Kidney capillary endothelial cell (primary cell): Measurements from ENCODE around the gene USP28.

Experiments used
- DNase-seq: peaks from one replicate; pipeline ENCODE4 v3.0.0-alpha.2; 2018; ENCODE audit warnings: low spot score

The USP28 gene

DNA sequence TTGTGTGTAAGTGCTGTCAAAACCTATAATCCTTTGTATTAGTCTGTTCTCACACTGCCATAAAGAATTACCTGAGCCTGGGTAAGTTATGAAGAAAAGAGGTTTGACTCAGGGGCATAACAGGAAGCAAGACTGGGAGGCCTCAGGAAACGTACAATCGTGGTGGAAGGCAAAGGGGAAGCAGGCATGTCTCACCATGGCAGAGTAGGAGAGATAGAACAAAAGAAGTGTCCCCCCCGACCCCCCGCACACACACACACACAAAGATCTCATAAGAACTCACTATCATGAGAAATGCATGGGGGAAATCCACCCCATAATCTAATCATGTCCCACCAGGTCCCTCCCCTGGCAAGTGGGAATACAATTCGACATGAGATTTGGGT, 2.3 kb upstream of the USP28 start:
- DNase-seq, result peak; percentile 56

DNA sequence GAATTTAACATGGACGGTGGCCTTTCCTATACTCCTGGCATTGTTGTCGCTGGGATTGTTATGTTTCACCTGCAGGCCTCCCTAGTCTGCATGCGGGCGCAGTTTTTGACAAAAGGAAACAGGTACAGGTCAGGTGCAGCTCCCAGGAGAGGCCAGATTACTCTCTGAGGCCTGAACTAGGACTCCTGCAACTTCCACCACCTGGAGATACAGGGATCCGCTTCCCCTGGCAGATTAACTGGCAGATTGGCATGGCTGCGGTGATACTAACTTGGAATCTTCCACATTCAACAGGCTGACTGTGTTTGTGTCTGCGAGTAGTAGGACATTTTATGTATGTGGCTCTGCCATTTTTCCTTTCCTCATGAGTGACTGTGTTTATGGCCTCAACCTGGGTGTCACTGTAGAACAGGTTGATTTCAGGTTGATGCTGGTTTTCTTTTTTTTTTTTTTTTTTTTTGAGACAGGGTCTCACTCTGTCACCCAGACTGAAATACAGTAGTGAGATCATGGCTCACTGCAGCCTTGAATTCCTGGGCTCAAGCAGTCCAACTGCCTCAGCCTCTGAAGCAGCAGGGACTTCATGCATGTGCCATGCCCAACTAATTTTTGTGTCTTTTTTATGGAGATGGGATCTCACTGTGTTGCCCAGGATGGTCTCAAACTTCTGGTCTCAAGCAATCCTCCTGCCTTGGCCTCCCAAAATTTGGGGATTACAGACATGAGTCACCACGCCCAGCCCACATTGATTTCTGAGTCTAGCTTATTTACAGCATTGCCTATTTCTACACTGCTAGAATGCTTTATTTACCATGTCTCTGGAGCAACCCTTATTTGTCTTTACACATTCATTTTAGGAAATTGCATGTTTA, 1.7 kb upstream of the USP28 start:
- no peak for DNase-seq

DNA sequence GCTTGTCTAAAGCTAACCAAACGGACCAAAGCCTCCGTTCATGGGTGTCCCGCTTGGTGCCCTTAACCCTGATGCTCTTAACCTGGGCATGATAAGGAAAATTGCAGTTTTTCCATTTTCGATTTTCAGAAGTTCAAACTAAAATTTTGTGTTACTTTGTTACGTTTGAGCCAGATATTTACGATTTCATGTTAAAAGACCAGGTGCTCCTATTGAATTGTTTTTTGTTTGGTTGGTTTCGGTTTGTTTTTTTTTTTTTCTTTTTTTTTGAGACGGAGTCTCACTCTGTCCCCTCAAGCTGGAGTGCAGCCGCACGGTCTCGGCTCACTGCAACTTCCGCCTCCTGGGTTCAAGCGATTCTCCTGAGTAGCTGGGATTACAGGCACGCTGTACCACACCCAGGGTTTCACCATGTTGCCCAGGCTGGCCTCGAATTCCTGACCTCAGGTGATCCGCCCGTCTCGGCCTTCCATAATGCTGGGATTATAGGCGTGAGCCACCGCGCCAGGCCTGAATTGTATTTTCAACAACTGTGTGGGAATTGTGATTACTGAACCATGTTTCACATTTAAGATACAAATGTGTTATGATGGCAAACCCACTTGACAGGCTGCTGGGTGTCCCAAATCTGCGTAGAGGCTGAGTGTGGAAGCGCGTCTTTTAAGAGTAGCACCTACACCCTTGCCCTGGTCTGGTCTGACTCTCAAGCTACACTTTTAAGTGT, 864 bp upstream of the USP28 start:
- DNase-seq, result no peak

DNA sequence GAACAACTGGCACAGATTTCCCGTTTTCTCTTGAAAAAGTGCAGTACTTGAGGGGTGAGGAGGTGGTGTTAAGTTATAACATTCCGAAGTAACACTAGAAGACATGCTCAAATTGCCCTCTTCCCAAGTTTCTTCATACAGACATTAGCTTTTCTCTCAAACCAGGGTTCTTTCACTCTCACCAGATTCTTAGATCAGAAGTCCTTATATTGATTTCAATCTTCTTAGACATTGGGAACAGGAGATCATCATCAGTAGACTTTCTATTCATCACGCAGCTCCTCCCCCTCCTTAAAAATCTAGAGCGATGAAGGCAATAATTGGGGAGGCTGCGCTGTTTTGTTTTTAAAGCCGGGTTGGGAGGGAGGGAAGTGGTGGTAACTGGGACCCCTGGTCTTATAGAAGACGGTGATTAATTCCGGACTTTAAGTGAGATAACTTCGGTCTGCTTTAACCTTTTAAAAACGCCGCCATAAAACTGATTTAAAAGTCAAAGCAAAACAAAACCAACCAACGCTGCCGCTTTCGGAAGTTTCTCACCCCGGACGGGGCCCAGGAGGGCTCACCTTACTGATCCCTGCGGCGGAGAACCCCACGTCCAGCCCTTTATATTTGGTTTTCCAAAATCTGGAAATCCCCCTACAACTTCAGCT, 665 bp downstream of the USP28 start:
- DNase-seq, result no peak

DNA sequence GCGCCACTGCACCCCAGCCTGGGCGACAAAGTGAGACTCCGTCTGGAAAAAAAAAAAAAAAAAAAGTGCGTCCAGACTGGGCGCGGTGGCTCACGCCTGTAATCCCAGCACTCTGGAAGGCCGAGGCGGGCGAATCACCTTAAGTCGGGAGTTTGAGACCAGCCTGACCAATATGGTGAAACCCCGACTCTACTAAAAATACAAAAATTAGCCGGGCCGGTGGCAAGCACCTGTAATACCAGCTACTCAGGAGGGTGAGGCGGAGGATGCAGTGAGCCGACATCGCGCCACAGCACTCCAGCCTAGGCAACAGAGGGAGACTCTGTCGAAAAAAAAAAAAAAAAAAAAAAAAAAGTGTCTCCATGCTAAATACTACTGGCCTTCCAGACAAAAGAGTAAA, 1.3 kb downstream of the USP28 start:
- no peak for DNase-seq

DNA sequence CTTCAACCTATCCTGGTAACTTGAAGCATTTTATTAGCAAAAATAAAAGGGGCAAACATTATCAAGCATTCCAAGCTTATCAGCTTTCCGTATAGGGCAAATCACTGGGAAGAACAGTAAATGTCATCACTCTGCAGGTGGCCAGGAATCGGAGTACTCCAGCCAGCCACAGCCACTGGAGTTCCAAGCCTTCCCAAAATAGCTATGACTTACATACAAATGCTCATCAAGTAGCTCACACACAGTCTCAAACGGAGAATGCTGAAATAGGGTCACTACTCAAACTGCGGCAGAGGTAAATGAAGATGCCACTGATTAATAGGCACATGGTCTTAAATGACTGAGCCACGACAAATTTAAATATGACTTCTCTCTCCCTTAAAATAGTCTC, 2.1 kb downstream of the USP28 start:
- DNase-seq, result no peak

DNA sequence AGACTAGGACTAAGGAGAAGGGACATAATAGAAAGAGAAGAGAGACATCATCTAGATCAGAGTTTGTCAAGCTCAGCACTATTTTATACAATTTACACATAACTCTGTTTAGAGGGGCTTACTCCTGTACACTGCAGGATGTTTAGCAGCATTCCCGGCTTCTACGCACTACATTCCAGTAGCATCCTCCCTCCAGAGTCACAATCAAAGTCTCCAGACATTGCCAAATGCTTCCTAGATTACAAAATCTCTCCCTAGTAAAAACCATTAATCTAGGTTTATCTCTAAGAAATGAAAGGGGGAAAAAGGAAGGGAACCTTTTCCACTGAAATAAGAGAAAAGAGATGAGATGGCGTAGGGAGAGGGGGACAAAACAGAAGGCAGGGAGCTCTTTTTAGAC, 4.0 kb downstream of the USP28 start:
- no peak for DNase-seq

DNA sequence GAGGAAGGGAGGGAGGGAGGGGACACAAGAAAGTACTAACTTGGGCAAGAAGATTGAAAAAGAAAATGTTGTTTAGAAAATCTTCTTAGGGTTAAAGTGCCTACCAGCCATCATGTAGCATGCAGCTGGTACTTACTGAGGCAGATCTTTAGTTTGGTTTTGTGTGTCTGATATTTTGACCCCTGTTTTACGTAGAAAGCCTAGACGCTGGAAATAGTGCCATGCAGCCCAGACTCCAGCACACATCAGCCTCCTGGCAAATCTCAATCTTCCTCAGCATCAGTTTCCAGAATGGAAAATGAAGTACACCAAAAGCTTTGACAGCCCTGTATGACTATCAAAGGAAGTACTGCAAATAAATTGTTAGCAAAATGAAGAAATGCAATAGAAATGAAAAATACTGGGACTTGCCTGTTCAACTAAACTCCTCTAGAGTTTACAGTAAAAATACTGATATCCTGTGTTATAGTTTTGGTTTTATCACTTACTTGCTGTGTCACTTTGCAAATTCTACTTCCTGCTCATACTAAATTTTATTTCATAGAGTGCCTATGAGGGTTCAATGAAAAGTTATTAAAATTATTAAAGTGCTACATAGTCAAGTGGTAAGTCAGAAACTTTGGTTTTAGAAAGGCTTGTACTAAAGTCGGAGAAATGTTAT, 7.4 kb downstream of the USP28 start:
- DNase-seq, result no peak

DNA sequence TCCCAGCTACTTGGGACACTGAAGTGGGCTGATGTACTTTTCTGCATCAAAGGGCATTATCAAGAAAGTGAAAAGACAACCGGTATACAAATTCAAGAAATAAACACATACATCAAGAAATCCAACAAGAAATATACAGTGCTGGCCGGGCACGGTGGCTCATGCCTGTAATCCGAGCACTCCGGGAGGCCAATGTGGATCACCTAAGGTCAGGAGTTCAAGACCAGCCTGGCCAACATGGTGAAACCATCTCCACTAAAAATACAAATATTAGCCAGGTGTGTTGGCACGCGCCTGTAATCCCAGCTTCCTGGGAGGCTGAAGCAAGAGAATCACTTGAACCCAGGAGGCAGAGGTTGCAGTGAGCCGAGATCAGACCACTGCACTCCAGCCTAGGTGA, 9.5 kb downstream of the USP28 start:
- DNase-seq, result no peak

DNA sequence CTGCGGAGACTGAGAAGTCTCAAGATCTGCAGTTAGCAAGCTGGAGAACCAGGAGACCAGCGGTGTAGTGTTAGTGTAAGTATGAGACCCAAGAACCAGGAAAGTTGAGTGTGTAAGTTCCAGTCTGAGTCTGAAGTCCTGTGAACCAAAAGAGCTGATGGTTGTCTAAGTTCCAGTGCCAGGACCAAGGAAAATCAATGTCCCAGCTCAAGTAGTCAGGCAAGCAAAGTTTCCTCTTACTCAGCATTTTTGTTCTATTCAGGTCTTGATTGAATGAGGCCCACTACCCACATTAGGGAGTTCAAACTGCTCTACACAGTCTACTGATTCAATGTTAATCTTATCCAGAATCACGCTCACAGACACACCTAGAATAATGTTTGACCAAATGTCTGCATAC, 11.0 kb downstream of the USP28 start:
- DNase-seq, result no peak

DNA sequence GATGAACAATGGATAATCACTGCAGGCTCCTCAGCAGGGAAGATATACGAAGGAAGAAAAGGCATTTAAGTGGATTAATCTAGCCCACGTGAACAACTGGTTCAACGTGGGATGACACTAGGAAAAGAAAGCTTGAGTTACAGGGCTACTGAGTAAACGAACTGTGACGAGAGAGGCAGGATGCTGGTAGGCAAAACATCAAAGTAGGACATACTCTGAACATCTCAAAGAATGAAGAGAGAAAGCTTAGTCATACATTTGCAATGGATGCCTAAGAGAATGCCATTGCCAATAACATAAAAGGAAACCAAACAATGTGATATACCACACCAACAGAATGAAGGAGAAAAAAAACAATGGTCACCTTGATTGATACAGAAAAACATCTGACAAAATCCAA, 12.9 kb downstream of the USP28 start:
- DNase-seq, result no peak

DNA sequence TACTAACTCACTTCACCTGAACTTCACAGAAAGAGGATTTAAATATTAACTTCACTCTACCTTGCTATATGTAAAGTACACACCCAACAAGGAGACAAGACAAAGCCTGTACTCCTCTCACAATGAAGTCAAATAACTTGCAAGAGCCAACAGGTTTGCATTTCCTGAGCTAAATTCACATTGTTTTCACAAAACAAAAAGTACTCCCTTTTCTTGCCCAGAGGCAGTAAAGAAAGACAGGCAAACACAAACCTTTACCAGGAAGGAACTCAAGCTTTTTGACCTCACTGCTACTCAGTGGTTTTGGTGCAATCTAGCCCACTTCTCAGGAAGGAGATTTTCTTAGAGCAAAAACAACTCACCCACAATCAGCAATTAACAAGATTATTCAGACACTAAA, 15.7 kb downstream of the USP28 start:
- no peak for DNase-seq

DNA sequence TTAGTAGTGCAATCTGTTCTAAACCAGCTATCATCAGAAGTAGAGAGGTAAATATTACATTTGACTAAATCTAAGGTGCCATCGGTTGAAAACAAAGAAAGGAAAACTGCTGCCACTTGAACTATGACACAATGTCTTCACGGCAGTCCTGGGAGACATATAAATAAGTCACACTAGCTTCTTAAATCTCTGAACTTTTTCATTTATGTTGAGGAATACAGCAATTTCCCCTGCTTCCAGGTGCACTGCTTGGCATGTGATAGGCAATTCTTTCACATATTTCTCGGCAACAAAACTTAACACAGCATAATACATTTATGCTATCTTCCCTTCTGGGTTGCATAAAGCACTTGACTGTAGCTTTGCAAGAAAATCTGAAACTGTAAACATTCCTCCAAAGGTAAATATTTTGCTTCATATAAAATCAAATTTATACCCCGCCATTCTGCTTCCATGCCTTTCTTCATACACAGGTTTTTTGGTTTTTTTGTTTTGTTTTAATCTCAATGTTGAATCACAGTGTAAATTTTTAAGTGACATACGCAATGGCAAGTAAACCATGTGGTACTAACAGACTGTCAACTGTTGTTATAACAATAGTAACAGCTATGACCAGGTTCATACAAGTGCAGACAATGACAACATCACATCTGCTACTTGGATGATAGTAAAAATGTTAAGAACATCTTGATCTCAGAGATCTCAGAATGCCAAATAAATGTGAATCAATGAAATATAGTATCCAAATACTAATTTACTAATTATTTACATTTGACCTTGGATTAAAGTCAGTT, 18.2 kb downstream of the USP28 start:
- DNase-seq, result no peak

DNA sequence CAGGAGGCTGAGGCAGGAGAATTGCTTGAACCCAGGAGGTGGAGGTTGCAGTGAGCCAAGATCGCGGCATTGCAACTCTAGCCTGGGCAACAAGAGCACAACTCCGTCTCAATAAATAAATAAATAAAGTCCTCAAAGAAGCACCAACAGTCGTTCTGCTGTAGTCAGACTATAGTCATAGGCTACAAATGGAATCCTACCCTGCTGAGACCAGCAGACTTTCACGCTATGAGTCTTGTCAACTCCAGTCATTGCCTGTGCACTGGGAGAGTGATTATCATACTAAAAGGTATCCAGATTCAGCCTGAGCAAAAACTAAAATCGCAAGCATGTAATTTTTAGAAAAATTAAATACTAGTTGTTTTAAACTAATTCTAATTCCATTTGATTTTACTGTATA, 19.6 kb downstream of the USP28 start:
- no peak for DNase-seq

DNA sequence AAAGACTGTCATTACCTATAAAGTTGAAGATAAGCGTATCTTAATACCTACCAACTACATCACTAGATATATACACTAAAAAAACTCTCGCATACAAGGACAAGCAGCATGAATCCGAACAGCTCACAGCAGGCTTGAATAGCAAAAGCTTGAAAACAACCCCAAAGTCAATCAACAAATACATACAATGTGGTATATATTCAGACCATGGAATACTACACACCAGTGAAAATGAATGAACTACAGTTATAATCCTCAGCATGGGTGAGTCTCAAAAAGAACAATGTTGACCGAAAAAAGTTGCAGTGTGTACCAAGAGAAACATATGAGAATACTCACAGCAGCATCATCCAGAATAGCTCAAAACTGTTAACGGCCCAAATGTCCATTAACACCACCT, 25.2 kb downstream of the USP28 start:
- DNase-seq, result no peak

DNA sequence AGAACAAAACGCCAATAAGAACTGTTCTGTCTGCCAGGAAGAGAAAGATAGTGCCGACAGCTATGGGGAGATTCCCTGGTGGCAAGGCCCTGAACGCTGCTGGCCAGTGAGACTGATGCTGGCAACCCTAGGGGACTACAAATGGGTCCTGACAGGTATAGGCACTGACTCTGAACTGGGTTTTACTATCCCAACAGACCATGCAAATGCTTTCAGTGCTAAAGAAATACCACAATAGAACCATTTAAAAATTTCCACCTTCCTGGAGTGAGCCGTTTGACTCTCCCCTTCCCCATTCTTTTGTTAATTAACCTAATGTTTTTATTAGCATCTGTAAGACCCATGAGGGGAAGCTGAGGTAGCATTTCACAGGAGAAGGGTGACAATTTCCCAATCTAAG, 25.7 kb downstream of the USP28 start:
- no peak for DNase-seq

DNA sequence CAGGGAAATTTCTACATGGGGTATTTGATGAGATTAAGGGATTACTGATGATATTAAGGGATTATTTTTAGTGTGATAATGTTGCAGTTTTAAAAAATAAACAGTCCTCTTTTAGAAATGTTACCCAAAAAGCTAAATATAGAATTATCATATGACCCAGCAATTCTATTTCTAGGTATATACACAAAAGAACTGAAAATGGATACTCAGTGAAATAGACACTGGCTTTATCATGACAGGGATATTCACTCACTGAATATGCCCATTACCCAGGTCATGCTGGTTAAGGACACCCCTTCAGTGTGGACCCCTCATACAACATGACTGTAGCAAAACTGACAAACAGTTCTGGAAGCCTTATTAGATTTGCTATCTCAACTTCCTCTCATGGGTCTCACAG, 27.8 kb downstream of the USP28 start:
- DNase-seq, result no peak

DNA sequence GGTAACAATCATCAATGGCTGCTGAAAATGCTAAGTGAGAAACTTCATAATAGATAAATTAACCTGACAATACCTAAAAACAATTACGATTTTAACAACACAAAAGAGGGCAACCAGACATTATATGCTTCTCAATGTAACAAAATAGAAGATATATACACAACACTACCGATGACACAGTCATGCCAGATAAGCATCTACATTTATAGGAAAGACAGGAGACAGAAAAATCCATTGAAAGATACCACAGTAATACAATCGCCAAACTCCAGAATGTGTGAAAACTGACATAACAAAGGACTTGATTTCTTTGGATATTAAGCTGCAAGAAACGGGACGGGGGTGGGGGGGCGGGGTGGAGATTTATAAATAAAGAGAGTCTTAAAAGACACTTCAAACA, 28.3 kb downstream of the USP28 start:
- DNase-seq, result no peak

DNA sequence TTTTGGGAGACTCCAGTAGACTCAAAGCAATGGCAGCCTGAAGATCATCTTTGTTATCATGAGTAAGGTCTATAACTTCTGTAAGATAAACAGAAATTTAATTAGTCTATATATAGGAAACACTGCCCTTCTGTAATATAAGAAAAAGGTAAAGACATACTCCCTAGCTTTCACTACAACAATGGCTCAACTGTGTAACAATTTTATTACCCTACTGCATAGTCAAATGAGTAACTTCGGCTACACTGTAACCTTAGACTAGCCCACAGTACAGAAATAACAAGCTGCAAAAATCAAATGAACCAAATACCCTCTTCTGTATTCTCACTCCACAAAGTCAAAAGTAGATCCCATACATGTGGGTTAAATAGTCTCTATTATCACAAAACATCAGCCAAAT, 33.7 kb downstream of the USP28 start:
- DNase-seq, result no peak

DNA sequence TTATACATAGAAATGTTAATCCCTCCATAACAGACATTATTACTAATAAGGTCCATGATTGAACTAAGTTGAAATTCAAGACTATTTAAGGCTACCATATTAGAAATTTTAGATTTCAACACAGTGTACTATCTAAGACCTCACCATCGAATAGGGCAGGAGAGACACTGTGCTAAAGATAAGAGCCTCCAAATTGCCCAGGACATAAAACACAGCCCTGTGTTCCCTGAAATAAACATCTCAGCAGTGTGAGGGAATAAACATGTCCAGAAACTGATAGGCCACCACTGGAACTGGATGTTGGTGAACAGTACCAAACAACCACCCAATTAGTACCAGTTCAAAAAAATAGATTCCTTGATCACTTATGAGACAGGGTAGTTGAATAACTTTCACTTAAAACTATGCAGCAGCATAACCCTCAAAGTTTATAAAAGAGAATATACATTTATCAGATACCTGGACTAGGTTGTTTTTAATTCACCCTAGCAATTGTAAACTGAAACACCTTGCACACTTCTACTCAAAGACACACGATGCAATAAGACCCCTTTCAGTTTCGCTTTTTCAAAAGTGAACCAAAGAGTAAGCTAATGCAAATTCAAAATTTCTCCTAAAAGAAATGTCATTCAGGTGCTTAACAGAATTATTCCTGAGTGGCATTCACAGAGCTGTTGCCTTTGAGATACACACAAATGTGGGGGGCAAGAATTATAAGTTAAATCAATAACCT, 34.3 kb downstream of the USP28 start:
- no peak for DNase-seq

DNA sequence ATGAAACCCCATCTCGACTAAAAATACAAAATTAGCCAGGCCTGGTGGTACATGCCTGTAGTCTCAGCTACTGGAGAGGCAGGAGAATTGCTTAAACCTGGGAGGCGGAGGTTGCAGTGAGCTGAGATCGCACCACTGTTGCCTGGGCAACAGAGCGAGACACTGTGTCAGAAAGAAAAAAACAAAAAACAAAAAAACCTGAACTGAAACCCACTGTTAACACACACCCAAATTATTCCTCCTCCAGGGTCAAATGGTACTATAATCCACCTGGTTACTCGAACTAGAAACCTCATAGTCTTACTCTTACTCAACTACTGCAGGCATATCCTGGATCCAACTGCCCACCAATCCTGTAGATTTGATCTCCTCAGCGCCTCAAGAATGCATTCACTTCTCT, 35.5 kb downstream of the USP28 start:
- no peak for DNase-seq
